Measurements from ENCODE around the gene KCNMB2. TPM values are rescaled to one million over a fixed set of nuclear protein-coding genes. Genes with fewer than 3 reads are reported as not detected.

The KCNMB2 gene
- total RNA-seq, 6 donors from 2014 or later = 0.51 to 3.0 (median 1.1) TPM; not detected in 3

DNA sequence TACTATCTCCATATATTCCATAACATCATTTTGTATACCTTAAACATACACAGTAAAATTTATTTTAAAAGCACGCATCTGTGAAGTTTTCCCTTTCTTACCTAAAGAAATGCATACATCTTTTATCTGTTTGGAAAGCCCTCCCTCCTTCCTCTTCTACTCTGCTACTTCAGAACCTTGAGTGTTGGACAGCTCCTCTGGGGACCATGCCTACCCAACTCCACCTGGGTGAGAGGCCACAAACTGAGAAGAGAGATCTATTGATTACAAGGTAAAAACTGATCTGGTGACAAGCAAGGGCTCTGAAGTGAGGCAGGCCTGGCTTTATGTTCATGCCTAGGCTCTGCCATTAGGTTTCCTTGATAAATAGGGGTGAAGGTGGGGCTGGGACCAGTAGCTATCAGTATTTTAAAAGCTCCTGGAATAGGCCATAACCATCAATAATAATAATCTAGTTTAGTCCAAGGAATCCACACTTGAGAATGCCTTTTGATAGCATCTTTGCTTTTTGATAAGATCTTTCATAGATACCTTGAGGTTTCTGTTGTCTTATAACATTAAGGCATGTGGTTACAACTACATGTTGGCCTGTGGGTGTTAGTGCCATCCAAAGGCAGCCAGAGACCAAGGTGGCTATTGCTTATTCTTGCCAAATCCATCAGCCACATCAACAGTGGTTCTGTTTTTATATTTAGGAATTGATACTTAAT is 148.8 kb downstream of the KCNMB2 start:
- Histone ChIP-seq H3K27ac (no peak overlapping the region), H3K27me3 (no peaks in the 10 kb centered on the region), H3K4me1 (no peaks in the 10 kb centered on the region), H3K4me3 (no peak overlapping the region), H3K36me3 (no peaks in the 10 kb centered on the region), H3K9me3 (no peaks in the 10 kb centered on the region)
- WGBS, 2 donors = 79 to 90% methylated on average over 1 of the region's 1 CpG
- ATAC-seq (ENCODE audit: low FRiP score in 2 of 2) = no peak
- TF ChIP-seq, protein P1, sequence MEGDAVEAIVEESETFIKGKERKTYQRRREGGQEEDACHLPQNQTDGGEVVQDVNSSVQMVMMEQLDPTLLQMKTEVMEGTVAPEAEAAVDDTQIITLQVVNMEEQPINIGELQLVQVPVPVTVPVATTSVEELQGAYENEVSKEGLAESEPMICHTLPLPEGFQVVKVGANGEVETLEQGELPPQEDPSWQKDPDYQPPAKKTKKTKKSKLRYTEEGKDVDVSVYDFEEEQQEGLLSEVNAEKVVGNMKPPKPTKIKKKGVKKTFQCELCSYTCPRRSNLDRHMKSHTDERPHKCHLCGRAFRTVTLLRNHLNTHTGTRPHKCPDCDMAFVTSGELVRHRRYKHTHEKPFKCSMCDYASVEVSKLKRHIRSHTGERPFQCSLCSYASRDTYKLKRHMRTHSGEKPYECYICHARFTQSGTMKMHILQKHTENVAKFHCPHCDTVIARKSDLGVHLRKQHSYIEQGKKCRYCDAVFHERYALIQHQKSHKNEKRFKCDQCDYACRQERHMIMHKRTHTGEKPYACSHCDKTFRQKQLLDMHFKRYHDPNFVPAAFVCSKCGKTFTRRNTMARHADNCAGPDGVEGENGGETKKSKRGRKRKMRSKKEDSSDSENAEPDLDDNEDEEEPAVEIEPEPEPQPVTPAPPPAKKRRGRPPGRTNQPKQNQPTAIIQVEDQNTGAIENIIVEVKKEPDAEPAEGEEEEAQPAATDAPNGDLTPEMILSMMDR (IDR thresholded peaks at IDR 0.05) = no peak
- TF ChIP-seq POLR2A (IDR thresholded peaks at IDR 0.05) = no peak
- TF ChIP-seq EP300 (IDR thresholded peaks at IDR 0.05) = no peak
- no peak for TF ChIP-seq POLR2AphosphoS5 (IDR thresholded peaks at IDR 0.05)
- no peak for DNase-seq

DNA sequence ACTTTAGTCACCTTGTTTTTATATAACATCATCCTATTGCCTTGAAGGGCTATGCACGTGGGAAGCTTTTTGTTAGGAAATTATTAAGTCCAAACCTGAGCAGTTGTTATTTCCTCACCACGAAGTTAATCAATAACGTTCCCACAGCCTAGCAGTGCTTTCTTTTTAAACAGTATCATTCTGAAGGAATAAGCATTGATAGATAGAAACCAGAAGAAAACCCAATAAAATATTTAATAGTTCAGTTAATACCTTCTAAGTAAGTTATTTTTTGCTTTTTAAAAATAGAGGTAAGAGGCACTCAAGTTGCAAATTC is 149.3 kb downstream of the KCNMB2 start:
- no peaks in the 10 kb centered on the region for H3K9me3 ChIP-seq
- no peaks in the 10 kb centered on the region for H3K27me3 ChIP-seq
- H3K36me3 ChIP-seq = no peaks in the 10 kb centered on the region
- 54 to 58% methylated on average over 3 of the region's 3 CpGs for WGBS, 2 donors
- DNase-seq (no peak), ATAC-seq (ENCODE audit: low FRiP score in 2 of 2) (no peak)
- H3K4me1 ChIP-seq = no peaks in the 10 kb centered on the region
- no peak overlapping the region for H3K27ac ChIP-seq
- H3K4me3 ChIP-seq = no peak overlapping the region
- TF ChIP-seq POLR2A (IDR thresholded peaks at IDR 0.05) (no peak), EP300 (IDR thresholded peaks at IDR 0.05) (no peak), POLR2AphosphoS5 (IDR thresholded peaks at IDR 0.05) (no peak)

DNA sequence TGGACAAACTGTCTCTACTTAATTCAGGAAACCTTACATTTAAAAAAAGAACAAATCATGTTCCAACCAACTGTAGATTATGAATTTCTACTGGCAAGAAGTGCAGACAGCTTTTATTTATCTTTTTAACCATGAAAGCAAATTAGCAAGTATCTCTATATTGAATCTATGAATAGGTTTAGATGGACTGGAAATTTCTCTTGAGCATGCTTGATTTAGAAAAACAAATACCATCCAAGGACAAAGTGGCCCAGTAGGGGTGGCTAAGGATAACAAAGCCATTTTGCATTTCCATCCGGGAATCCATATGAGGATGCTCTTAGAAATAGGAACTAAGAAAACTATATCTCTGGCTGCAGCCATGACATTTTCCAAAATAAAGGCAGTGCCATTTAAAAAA is 150.6 kb downstream of the KCNMB2 start:
- H3K9me3 ChIP-seq = no peaks in the 10 kb centered on the region
- H3K27me3 ChIP-seq = no peaks in the 10 kb centered on the region
- no peak overlapping the region for H3K4me3 ChIP-seq
- 74 to 76% methylated on average over 1 of the region's 1 CpG for WGBS, 2 donors
- no peak for TF ChIP-seq POLR2A (IDR thresholded peaks at IDR 0.05)
- H3K27ac ChIP-seq = no peak overlapping the region
- H3K4me1 ChIP-seq = no peaks in the 10 kb centered on the region
- ATAC-seq (ENCODE audit: low FRiP score in 2 of 2) = no peak
- no peaks in the 10 kb centered on the region for H3K36me3 ChIP-seq
- no peak for DNase-seq

DNA sequence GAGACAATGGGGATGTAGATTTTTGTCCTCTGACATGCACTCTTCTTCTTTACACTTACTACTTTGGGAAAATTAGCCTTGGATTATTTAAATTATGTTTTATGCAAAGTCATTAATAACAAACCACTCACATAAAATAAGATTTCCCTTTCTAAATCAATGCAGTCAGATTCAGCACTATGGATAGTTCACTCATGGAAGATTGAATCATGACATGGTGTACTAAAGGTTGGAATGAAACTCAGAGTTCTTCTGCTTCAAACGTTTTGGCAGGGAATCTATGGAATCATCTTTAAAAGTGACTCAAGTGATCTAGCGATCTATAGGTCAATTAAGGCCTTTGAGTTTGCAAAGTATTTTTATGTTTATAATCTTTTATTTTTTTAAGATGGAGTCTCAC is 154.3 kb downstream of the KCNMB2 start:
- no peaks in the 10 kb centered on the region for H3K36me3 ChIP-seq
- DNase-seq (no peak), ATAC-seq (ENCODE audit: low FRiP score in 2 of 2) (no peak)
- TF ChIP-seq, protein P1 (IDR thresholded peaks at IDR 0.05) = no peak
- TF ChIP-seq POLR2A (IDR thresholded peaks at IDR 0.05) (no peak), EP300 (IDR thresholded peaks at IDR 0.05) (no peak), POLR2AphosphoS5 (IDR thresholded peaks at IDR 0.05) (no peak)
- no peak overlapping the region for H3K4me3 ChIP-seq
- H3K4me1 ChIP-seq = no peaks in the 10 kb centered on the region
- H3K9me3 ChIP-seq = no peaks in the 10 kb centered on the region
- no peak overlapping the region for H3K27ac ChIP-seq
- no peaks in the 10 kb centered on the region for H3K27me3 ChIP-seq
- 30 to 44% methylated on average over 2 of the region's 2 CpGs for WGBS, 2 donors

DNA sequence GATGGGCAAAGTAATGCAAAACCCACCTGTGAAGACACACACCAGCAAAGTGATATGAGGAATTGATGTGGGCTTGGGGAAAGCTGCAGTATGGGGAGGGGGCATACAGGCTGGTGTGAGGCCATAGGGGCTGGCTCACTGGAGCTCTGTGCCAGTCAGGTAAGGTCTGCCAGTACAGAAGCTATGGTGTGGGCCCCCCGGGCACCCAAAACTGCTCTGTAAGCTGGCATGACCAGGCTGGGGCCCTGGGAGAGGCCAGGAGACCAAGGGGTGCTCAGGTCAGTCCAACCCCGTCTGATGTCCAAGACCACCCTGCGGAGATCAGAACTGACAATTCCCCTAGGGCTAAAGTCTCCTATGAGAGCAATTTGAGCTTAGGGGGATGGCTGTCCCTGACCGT is 163.1 kb downstream of the KCNMB2 start:
- Histone ChIP-seq H3K4me3 (no peak overlapping the region), H3K9me3 (no peaks in the 10 kb centered on the region), H3K27ac (no peak overlapping the region), H3K4me1 (no peaks in the 10 kb centered on the region), H3K36me3 (no peaks in the 10 kb centered on the region), H3K27me3 (no peaks in the 10 kb centered on the region)
- DNase-seq (peak in 1 of 2 donors; percentile 13), ATAC-seq (ENCODE audit: low FRiP score in 2 of 2) (no peak)
- TF ChIP-seq POLR2A (IDR thresholded peaks at IDR 0.05) (no peak), POLR2AphosphoS5 (IDR thresholded peaks at IDR 0.05) (no peak), EP300 (IDR thresholded peaks at IDR 0.05) (no peak)
- TF ChIP-seq, protein P1 (IDR thresholded peaks at IDR 0.05) = no peak
- 96% methylated on average over 4 of the region's 4 CpGs; no CpG with 5 or more reads in 1 of the 2 donors for WGBS, 2 donors

DNA sequence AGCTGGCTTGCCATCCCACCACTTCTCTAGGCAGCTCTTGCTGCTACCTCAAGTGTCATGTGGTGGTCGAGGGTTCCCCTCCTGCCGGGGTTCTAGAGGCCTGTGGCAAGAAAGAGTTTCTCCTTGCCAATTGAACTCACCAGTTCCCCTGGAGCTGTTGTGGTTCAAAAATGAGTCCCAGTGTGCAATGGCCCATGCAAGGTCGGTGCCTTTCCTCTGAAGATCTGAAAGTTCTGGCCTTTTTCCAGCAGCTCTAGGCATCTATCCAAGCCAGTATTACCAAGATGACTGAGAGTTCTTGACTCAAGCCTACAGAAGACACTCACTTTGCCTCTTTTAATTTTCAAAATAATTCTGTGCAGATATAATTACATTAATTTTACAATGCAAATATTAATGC is 163.6 kb downstream of the KCNMB2 start:
- no peak for DNase-seq
- WGBS, 2 donors = 56 to 73% methylated on average over 1 to 3 of the region's 3 CpGs
- no peak for ATAC-seq (ENCODE audit: low FRiP score in 2 of 2)
- TF ChIP-seq POLR2A (IDR thresholded peaks at IDR 0.05) = no peak
- no peak for TF ChIP-seq POLR2AphosphoS5 (IDR thresholded peaks at IDR 0.05)
- TF ChIP-seq, protein P1 (IDR thresholded peaks at IDR 0.05) = no peak
- TF ChIP-seq EP300 (IDR thresholded peaks at IDR 0.05) = no peak
- Histone ChIP-seq H3K27me3 (no peaks in the 10 kb centered on the region), H3K4me3 (no peak overlapping the region), H3K9me3 (no peaks in the 10 kb centered on the region), H3K4me1 (no peaks in the 10 kb centered on the region), H3K27ac (no peak overlapping the region), H3K36me3 (no peaks in the 10 kb centered on the region)

All from upper lobe of left lung (tissue), 6 donors.